SU-DHL-6 (cell line): ENCODE measurements around the gene ATP13A4.

Experiments used
- H2AFZ ChIP-seq: fragments of 200-600 bp; sonication (generic); 2 replicates; pipeline ENCODE4 v1.6.1; 2014; ENCODE audit warnings: low read depth, mild to moderate bottlenecking, moderate library complexity, mixed read lengths, antibody characterized with exemption, low read length; ENCODE audit not compliant: severe bottlenecking
- H3F3A ChIP-seq: fragments of 200-600 bp; shearing (Covaris generic); 2 replicates; pipeline ENCODE4 v1.6.0; 2016; ENCODE audit warnings: antibody characterized with exemption, mild to moderate bottlenecking; ENCODE audit not compliant: insufficient read depth
- H3K27ac ChIP-seq: fragments of 200-600 bp; sonication (generic); 2 replicates; pipeline ENCODE4 v1.5.1; 2016; ENCODE audit warnings: low read depth, mild to moderate bottlenecking, low read length, moderate library complexity, mixed read lengths
- H3K27me3 ChIP-seq: fragments of 200-600 bp; sonication (generic), shearing (Covaris generic); 2 replicates; pipeline ENCODE4 v1.6.0; 2014; ENCODE audit warnings: mild to moderate bottlenecking, low read length
- H3K36me3 ChIP-seq: fragments of 200-600 bp; sonication (generic); 2 replicates; pipeline ENCODE4 v1.6.1; 2014; ENCODE audit warnings: mild to moderate bottlenecking, low read length, mixed read lengths
- H3K4me2 ChIP-seq: fragments of 300-600, 200-600 bp; shearing (Covaris generic), sonication (generic); 2 replicates; pipeline ENCODE4 v1.6.0; 2014; ENCODE audit warnings: low read length, low read depth, mild to moderate bottlenecking; ENCODE audit not compliant: poor library complexity, severe bottlenecking
- H3K4me3 ChIP-seq: fragments of 200-600 bp; sonication (generic); 2 replicates; pipeline ENCODE4 v1.5.1; 2014; ENCODE audit warnings: antibody characterized with exemption, low read length, mild to moderate bottlenecking, mixed read lengths; ENCODE audit not compliant: insufficient read depth, poor library complexity, severe bottlenecking
- H3K79me2 ChIP-seq: fragments of 200-600 bp; sonication (generic); 2 replicates; pipeline ENCODE4 v1.6.1; 2014; ENCODE audit warnings: mild to moderate bottlenecking, low read length, moderate library complexity; ENCODE audit not compliant: insufficient read depth
- H3K9ac ChIP-seq: fragments of 200-600 bp; sonication (generic); 2 replicates; pipeline ENCODE4 v1.7.0; 2014; ENCODE audit warnings: mild to moderate bottlenecking, low read length
- H3K9me2 ChIP-seq: fragments of 200-600 bp; sonication (generic); replicated peaks from 2 replicates; pipeline ENCODE4 v1.6.1; 2014; ENCODE audit warnings: low read length; ENCODE audit not compliant: insufficient read depth
- H3K9me3 ChIP-seq: fragments of 200-600 bp; sonication (generic); 2 replicates; pipeline ENCODE4 v1.6.1; 2014; ENCODE audit warnings: low read length, mixed read lengths; ENCODE audit not compliant: insufficient read depth
- H4K20me1 ChIP-seq: fragments of 200-600 bp; sonication (generic); 2 replicates; pipeline ENCODE4 v1.6.1; 2014; ENCODE audit warnings: low read depth, mild to moderate bottlenecking, antibody characterized with exemption, low read length, moderate library complexity, mixed read lengths
- EZH2phosphoT487 ChIP-seq: fragments of 200-600 bp; sonication (generic), shearing (Covaris generic); conservative IDR thresholded peaks from 2 replicates; pipeline ENCODE4 v1.6.1; 2018; ENCODE audit warnings: mild to moderate bottlenecking, antibody characterized with exemption, low read length, moderate library complexity, mixed read lengths
- TF ChIP-seq, protein P1 (sequence below): fragments of 200-600 bp; sonication (generic); IDR thresholded peaks from one replicate; pipeline ENCODE4 v1.5.1; 2017; ENCODE audit warnings: antibody characterized with exemption, mild to moderate bottlenecking, low read length, moderate library complexity; ENCODE audit not compliant: insufficient read depth, poor library complexity, severe bottlenecking

The ATP13A4 gene

DNA sequence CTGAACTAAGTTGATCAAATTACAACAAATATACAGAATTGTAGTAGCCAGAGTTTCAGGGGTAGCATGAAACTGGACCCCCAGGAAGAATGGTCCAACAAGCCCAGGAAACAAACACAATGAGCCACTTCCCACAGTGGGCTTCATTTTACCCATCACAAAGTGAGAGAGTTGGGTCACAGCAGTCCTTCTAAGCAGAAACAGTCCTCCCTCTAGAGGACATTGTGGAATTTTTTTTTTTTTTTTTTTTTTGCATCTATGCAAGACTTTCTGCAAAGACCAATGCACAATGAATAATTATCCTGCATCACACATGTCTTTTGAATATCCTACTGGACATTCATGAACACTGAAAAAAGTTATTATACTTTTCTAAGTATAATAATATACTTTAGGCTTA is 102.4 kb downstream of the ATP13A4 start:
- H3K79me2 ChIP-seq = no peaks in the 10 kb centered on the region
- no peak overlapping the region for H3K9ac ChIP-seq
- no peak overlapping the region for H3K4me3 ChIP-seq
- H3K9me2 ChIP-seq = no peaks in the 10 kb centered on the region
- no peaks in the 10 kb centered on the region for H3K27me3 ChIP-seq
- no peak overlapping the region for H2AFZ ChIP-seq
- H4K20me1 ChIP-seq = no peaks in the 10 kb centered on the region
- no peak overlapping the region for H3K27ac ChIP-seq
- no peaks in the 10 kb centered on the region for H3F3A ChIP-seq
- no peaks in the 10 kb centered on the region for H3K9me3 ChIP-seq
- no peak overlapping the region for H3K4me2 ChIP-seq
- TF ChIP-seq, protein P1, sequence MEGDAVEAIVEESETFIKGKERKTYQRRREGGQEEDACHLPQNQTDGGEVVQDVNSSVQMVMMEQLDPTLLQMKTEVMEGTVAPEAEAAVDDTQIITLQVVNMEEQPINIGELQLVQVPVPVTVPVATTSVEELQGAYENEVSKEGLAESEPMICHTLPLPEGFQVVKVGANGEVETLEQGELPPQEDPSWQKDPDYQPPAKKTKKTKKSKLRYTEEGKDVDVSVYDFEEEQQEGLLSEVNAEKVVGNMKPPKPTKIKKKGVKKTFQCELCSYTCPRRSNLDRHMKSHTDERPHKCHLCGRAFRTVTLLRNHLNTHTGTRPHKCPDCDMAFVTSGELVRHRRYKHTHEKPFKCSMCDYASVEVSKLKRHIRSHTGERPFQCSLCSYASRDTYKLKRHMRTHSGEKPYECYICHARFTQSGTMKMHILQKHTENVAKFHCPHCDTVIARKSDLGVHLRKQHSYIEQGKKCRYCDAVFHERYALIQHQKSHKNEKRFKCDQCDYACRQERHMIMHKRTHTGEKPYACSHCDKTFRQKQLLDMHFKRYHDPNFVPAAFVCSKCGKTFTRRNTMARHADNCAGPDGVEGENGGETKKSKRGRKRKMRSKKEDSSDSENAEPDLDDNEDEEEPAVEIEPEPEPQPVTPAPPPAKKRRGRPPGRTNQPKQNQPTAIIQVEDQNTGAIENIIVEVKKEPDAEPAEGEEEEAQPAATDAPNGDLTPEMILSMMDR = no peak
- H3K36me3 ChIP-seq = no peaks in the 10 kb centered on the region

DNA sequence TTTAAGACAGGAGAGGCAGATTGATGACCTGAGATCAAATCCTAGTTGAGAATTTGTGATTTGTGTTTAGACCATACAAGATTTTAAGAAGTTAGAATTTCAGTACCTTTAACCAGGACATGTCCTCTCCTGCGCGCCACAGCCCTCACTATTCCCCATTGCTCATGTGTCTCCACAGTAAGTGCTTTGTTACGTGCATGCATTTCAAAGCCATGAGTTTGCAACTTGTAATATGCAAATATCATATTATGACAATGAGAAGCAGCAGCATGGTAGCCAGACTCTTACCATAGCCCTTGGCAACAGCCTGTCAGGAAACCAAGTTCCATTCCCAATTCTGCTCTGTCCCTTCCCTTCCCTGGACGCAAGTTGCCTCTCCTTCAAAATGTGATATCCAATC is 102.8 kb downstream of the ATP13A4 start:
- TF ChIP-seq, protein P1 = no peak
- TF ChIP-seq EZH2phosphoT487 = no peak
- H2AFZ ChIP-seq = no peak overlapping the region
- H3F3A ChIP-seq = no peaks in the 10 kb centered on the region
- H3K9ac ChIP-seq = no peak overlapping the region
- H3K36me3 ChIP-seq = no peaks in the 10 kb centered on the region
- H3K9me2 ChIP-seq = no peaks in the 10 kb centered on the region
- H3K27ac ChIP-seq = no peak overlapping the region
- H3K9me3 ChIP-seq = no peaks in the 10 kb centered on the region
- no peaks in the 10 kb centered on the region for H3K79me2 ChIP-seq
- H3K27me3 ChIP-seq = no peaks in the 10 kb centered on the region
- H4K20me1 ChIP-seq = no peaks in the 10 kb centered on the region
- H3K4me3 ChIP-seq = no peak overlapping the region
- H3K4me2 ChIP-seq = no peak overlapping the region

DNA sequence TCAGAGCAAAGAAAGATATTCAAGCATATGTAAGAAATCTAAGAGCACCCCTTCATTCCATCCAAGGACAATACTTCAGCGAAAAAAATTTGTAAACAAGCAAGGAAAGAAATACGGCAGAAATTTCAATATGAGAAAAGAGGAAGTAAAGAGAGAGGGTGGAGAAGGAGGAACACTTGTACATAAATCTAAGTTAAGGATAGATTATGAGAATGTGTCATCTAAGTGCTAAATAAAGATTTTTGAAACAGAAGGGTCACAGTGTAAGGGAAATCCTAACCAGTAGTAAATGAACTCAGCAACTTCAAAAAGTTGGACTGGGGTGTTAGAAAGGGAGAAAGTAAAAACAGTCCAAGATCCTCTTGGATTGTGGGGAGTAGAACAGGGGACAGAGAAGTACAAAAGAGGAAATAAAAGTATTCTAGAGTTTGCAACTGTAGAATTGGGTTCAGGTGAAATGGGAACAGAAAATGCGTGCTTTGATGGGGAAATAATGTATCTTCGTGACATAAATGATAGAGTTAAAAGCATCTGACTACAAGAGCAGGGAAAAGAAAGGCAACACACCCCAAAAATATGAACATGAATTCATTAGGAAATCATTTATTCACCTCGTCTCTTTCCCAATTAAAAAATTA is 107.6 kb downstream of the ATP13A4 start:
- H4K20me1 ChIP-seq = no peaks in the 10 kb centered on the region
- no peaks in the 10 kb centered on the region for H3K79me2 ChIP-seq
- no peak overlapping the region for H3K27ac ChIP-seq
- no peak for TF ChIP-seq EZH2phosphoT487
- H3K9ac ChIP-seq = no peak overlapping the region
- H3K4me3 ChIP-seq = no peak overlapping the region
- no peak overlapping the region for H3K4me2 ChIP-seq
- no peaks in the 10 kb centered on the region for H3K27me3 ChIP-seq
- no peaks in the 10 kb centered on the region for H3K9me2 ChIP-seq
- no peaks in the 10 kb centered on the region for H3K9me3 ChIP-seq
- H3F3A ChIP-seq = no peaks in the 10 kb centered on the region
- no peak overlapping the region for H2AFZ ChIP-seq
- no peaks in the 10 kb centered on the region for H3K36me3 ChIP-seq

DNA sequence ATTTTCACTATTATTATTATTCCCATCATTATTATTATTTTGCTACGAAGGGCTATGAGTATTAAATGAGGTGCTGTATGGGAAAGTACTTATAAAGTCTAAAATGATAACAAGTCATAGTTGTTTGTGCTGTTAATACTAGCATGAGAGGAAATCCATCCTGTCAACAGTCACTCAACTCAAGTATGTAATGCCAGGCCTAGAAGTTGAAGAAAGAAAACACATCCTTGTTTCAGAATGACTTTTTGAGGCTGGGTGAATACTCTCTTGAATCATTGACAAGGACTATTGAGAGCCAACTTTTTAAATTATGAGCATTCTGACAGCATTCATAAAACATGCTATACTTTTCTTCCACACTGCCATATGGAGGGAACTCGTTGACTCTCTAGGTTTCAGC is 115.3 kb downstream of the ATP13A4 start:
- no peaks in the 10 kb centered on the region for H3K9me2 ChIP-seq

More for the DNA sequence above, 115.3 kb downstream of the ATP13A4 start:
- no peaks in the 10 kb centered on the region for H3K27me3 ChIP-seq
- no peaks in the 10 kb centered on the region for H3K9me3 ChIP-seq
- no peak overlapping the region for H2AFZ ChIP-seq
- H3K4me3 ChIP-seq = no peak overlapping the region
- H3K79me2 ChIP-seq = no peaks in the 10 kb centered on the region
- H3K36me3 ChIP-seq = no peaks in the 10 kb centered on the region
- no peaks in the 10 kb centered on the region for H3F3A ChIP-seq
- H3K9ac ChIP-seq = no peak overlapping the region
- H3K27ac ChIP-seq = no peak overlapping the region
- no peak overlapping the region for H3K4me2 ChIP-seq
- H4K20me1 ChIP-seq = no peaks in the 10 kb centered on the region
- TF ChIP-seq EZH2phosphoT487 = no peak
- TF ChIP-seq, protein P1 = no peak
